HL-60 (cell line): ENCODE results near the gene FGD5.

Experiments used
- CTCF ChIP-seq: IDR thresholded peaks from one replicate; pipeline ENCODE4 v1.5.1; 2011; ENCODE audit warnings: low read length, control low read depth, inconsistent platforms; ENCODE audit not compliant: insufficient read depth
- SPI1 ChIP-seq: IDR thresholded peaks from 2 replicates; pipeline ENCODE4 v1.6.1; 2012; ENCODE audit warnings: low read depth, mild to moderate bottlenecking, borderline replicate concordance

DNA sequence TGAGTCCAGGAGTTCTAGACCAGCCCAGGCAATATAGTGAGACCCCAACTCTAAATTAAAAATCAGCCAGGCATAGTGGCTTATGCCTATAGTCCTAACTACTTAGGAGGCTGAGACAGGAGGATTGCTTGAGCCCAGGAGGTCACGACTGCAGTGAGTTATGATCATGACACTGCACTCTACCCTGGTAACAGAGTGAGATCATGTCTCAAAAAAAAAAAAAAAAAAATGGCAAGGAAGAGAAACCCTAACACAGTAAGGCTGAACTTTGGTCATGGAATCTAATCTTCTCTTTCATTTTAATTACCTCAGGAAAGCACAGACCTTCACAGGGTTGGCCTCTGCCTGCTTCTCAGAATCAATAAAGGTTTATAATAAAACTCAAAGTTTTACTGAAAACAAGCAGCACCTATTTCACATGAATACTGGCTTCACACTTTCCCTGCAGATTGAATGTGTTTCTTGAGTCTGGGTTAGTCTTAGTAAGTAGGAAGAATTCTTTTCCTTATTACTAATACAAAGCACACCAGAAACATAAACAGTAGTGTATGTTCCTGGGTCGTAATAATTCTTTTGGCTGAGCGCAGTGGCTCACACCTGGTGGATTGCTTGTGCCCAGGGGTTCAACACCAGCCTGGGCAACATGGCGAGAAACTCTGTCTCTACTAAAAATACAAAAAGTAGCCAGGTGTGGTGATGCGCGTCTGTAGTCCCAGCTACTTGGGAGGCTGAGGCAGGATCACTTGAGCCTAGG is 117.0 kb downstream of the FGD5 start:
- no peak for TF ChIP-seq CTCF
- no peak for TF ChIP-seq SPI1
